Activated naive CD8-positive, alpha-beta T cell (primary cell): ENCODE data around the gene AHRR.
A peak's percentile ranks its signal among the peaks of the same experiment; 100 is the strongest.

ENCODE experiments used
- H3K27ac Mint-ChIP-seq: one replicate; pipeline ENCODE4 v1.8.0; 2021; ENCODE audit warnings: mixed read lengths
- H3K27me3 Mint-ChIP-seq: one replicate; pipeline ENCODE4 v1.8.0; 2021; ENCODE audit warnings: mixed read lengths
- H3K36me3 Mint-ChIP-seq: one replicate; pipeline ENCODE4 v1.8.0; 2021; ENCODE audit warnings: mixed read lengths
- H3K4me1 Mint-ChIP-seq: one replicate; pipeline ENCODE4 v1.8.0; 2021; ENCODE audit warnings: low read depth, mixed read lengths
- H3K4me3 Mint-ChIP-seq: one replicate; pipeline ENCODE4 v1.8.0; 2021; ENCODE audit warnings: mild to moderate bottlenecking, mixed read lengths
- H3K9me3 Mint-ChIP-seq: one replicate; pipeline ENCODE4 v1.8.0; 2021; ENCODE audit warnings: low read depth, mixed read lengths

Gene AHRR

DNA sequence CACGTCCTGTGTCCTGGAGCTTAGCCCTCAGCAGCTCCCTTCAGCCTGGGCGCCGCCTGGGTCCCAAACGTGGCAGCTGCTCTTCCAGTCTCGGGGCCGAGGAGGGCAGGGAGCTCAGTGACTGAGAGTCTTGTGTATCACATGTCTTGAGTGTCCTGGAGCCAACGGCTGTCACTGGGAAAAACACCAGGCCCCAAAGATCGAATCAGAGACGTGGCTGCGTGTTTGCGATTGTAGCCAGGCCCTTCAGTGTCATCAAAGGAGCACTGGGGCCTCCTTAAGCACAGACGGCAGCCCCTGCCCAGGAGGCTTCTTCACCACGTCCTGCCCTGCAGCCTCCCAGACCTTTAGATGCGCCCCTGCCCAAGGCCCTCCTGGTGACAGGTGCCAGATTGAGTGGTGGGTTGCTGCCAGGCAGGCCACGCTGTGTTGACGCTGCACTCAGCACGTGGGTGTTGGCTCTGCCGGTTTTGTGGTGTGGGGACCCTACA lies 115.8 kb downstream of the AHRR start:
- H3K27me3 Mint-ChIP-seq = no peaks in the 10 kb centered on the region
- no peaks in the 10 kb centered on the region for H3K9me3 Mint-ChIP-seq
- H3K4me1 Mint-ChIP-seq = peaks cover 10% of the 10 kb centered on the region
- H3K27ac Mint-ChIP-seq = no peak overlapping the region
- H3K4me3 Mint-ChIP-seq = no peak overlapping the region
- H3K36me3 Mint-ChIP-seq = no peaks in the 10 kb centered on the region

DNA sequence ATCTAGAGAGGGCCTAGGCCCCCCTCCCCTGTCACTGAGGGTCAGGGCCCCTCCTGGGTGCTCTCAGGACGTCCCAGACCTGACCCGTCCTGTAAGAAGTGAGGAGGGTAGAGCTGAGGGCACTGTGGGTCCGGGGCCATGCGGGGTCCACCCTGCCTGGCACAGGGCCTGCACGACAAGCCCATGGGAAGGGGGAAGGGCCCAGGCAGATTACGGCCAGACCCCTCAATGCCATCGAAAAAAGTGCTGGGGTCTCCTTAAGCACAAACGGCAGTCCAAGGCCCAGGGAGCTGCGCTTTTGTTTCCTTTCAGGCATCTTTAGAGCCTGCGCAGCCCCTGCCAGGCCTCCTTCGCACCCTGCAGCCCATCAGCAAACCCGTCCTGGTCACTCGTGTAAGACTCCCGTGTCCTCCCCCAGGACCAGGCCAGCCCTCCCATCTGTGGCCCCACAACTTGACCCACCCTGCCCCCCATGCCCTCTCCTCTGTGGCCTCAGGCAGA lies 117.0 kb downstream of the AHRR start:
- peaks cover 12% of the 10 kb centered on the region for H3K4me1 Mint-ChIP-seq
- no peaks in the 10 kb centered on the region for H3K27me3 Mint-ChIP-seq
- no peak overlapping the region for H3K27ac Mint-ChIP-seq
- no peak overlapping the region for H3K4me3 Mint-ChIP-seq
- H3K36me3 Mint-ChIP-seq = no peaks in the 10 kb centered on the region
- no peaks in the 10 kb centered on the region for H3K9me3 Mint-ChIP-seq

DNA sequence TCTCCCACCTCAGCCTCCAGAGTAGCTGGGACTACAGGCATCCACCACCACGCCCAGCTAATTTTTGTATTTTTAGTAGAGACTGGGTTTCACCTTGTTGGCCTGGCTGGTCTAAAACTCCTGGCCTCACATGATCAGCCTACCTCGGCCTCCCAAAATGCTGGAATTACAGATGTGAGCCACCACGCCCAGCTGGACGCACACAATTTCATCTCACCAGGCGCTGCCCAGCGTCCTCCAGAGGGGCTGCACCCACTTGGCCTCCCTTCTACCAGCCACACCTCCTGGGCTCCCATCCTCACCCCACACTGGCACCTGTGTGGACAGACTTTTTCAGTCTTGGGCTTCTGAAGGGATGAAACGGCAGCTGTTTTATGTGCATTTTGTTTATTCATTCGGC lies 117.7 kb downstream of the AHRR start:
- Mint-ChIP-seq H3K27ac (no peak overlapping the region), H3K9me3 (no peaks in the 10 kb centered on the region), H3K27me3 (no peaks in the 10 kb centered on the region), H3K4me3 (no peak overlapping the region), H3K36me3 (no peaks in the 10 kb centered on the region), H3K4me1 (peaks cover 13% of the 10 kb centered on the region)

DNA sequence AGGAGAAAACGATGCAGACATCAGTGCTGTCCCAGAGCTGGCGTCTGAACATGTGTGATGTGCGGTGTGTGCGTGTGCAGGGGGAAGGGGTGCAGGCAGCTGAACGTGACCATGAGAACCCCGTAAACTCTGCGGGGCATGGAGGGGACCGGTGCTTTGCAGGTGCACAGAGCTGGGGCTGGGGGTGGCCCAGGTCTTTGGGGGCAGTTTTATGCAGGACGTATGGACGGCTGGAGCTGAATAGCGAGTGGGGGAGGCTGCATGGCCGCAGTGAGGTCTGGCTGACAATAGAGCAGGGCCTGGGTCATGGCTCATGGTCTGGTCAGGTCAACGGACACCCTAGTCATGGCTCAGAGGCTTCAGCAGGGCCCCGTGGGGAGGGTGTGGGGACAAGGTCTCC lies 118.1 kb downstream of the AHRR start:
- Mint-ChIP-seq H3K27me3 (no peaks in the 10 kb centered on the region), H3K9me3 (no peaks in the 10 kb centered on the region), H3K4me1 (peaks cover 17% of the 10 kb centered on the region), H3K36me3 (no peaks in the 10 kb centered on the region), H3K4me3 (no peak overlapping the region), H3K27ac (no peak overlapping the region)

DNA sequence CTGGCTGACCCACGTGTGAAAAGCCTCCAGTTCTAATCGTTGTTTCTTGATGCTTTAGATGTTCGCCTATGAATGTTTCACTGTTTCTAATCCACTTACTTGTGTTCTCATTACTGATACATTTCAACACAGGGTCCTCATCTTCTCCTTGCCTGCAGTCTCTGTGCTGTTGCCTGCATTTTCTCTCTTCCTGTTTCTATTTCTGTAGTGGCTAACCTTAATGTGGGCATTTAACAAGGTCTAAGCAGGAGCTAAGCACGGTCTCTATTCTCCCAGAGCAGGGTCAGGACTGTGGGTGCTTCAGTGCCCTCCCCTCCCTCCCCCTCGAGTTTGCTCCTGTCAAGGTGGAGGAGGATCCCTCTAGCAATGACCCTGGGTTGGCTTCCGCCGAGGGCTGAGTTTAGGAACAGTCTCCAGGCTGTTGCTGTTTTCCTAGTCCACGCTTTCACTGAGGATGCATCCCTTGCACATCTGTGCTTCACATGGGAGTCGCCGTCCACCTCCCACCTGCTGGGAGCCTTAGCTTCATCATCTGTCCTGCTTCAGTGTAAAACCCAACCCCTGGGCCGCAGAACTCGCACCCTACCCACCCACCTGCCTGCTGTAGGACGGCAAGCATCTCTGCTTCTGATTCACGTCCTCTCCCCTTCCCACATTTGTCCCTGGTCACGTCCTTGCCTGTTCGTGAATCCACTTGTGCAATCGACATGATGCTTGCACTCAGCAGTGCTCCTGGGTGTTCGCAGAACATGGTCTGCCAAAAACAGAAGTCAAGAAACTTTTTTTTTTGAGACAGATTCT lies 119.1 kb downstream of the AHRR start:
- peaks cover 22% of the 10 kb centered on the region for H3K4me1 Mint-ChIP-seq
- H3K4me3 Mint-ChIP-seq = peak overlapping the region; percentile 46
- peak overlapping the region; percentile 64 for H3K27ac Mint-ChIP-seq

DNA sequence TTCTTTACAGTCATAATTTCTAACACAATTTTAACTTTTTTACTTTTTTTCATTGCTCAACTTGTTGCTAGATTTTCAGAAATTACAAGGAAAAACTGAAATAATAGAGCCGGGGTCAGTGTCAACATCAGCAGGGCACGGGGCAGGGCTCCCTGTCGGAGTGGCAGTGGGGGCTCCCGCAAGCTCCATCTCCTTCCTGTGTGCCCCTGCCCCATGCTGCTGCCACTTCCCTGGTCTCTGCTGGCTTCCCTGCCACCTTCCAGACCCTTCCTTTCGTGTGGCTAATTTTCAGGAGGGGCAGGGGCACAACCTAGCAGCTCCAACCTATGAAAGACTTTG lies 120.5 kb downstream of the AHRR start:
- peak overlapping the region; percentile 96 for H3K4me3 Mint-ChIP-seq
- H3K4me1 Mint-ChIP-seq = peaks cover 30% of the 10 kb centered on the region
- peak overlapping the region; percentile 97 for H3K27ac Mint-ChIP-seq
- H3K9me3 Mint-ChIP-seq = no peaks in the 10 kb centered on the region
- H3K27me3 Mint-ChIP-seq = no peaks in the 10 kb centered on the region
- peaks cover 7% of the 10 kb centered on the region for H3K36me3 Mint-ChIP-seq

More for the DNA sequence above, 119.1 kb downstream of the AHRR start:
- H3K27me3 Mint-ChIP-seq = no peaks in the 10 kb centered on the region
- H3K36me3 Mint-ChIP-seq = peaks cover 3% of the 10 kb centered on the region
- no peaks in the 10 kb centered on the region for H3K9me3 Mint-ChIP-seq

DNA sequence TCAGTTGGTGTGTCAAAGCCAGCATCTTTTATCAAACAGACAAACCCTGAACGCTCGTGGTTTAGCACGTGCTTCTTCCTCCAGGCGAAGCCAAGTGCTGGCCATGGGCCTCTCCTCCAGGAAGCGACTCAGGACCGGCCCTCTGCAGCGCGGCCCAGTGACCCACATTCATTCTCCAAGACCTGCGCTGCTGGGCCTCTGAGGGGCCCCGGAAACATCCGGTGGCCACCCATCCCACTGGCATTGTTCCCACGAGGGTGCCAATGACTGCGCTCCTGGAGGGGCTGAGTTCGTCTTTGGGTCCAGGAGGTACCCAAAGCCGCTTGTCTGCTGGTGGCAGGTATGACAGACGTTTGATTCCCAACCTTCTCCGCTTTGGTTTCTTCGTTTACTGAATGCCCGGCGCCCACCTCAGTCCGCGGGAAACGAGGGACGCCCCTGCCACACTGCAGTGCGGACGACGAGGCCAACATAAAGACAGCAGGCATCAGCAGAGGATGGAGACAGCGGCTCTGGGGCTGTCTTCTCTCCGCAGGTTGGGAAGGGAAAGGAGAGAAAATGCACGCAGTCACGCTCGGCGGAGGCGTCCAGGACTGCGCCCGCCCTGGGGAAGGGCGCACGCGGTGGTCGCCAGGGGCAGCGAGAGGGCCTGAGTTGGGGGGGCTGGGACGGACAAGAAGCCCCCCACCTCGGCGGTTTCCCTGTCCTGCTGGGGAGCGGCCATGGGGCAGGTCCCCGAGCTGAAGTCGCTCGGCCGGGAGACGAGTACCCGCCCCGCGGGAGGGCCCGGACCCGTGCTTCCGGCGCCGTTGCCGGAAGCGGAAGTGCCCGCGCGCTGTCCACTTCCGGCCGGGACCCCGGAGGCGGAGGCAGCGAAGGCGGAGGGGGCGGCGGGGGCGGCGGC lies 121.1 kb downstream of the AHRR start, which contains the start of gene EXOC3:
TSS of gene EXOC3 (plus strand) at position 842 of the 904 bp plus-strand sequence. CDS start 3,030 bp downstream, outside the sequence.
- Mint-ChIP-seq H3K9me3 (no peaks in the 10 kb centered on the region), H3K4me3 (peak within 1 kb of the TSS; percentile 96), H3K27me3 (no peaks in the 10 kb centered on the region), H3K36me3 (peaks cover 8% of the 10 kb centered on the region), H3K27ac (peak within 1 kb of the TSS; percentile 97), H3K4me1 (peaks cover 34% of the 10 kb centered on the region)

DNA sequence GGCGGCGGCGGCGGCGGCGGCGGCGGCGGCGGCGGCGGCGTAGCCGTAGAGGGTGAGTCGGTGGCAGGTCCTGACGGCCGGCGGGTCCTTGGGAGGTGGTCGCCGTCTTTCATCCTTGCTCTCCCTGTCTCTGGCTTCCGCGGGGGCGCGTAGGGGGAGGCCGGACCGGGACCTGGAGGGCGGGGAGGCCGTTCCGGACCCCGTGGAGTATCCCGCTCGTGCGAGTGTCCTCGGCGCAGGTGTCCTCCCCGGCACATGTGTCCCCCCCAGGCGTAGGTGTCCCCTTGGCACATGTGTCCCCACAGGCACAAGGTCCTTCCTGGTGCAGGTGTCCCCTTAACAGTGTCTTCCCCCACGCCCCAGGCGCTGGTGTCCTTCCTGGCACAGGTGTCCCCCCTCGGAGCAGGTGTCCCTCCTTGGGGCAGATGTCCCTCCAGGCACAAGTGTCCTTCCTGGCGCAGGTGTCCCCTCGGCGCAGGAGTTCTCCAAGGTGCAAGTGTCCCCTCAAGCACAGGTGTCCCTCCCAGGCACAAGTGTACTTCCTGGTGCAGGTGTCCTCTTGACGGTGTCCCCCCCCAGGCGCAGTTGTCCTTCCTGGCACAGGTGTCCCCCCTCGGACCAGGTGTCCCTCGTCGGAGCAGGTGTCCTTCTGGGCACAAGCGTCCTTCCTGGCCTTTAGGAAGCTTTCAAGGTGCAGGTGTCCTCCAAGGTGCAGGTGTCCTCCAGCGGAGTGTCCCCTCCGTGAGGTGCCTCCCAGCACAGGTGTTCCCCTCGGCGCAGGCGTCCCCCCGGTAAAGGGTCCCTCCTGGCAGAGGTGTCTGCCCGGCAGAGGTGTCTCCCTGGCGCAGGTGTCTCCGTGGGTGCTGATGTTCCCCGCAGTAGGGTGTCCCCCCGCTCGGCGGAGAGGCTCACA lies 122.0 kb downstream of the AHRR start:
- Mint-ChIP-seq H3K27ac (peak overlapping the region; percentile 91), H3K4me1 (peaks cover 35% of the 10 kb centered on the region), H3K27me3 (no peaks in the 10 kb centered on the region), H3K9me3 (no peaks in the 10 kb centered on the region), H3K36me3 (peaks cover 11% of the 10 kb centered on the region), H3K4me3 (peak overlapping the region; percentile 96)

DNA sequence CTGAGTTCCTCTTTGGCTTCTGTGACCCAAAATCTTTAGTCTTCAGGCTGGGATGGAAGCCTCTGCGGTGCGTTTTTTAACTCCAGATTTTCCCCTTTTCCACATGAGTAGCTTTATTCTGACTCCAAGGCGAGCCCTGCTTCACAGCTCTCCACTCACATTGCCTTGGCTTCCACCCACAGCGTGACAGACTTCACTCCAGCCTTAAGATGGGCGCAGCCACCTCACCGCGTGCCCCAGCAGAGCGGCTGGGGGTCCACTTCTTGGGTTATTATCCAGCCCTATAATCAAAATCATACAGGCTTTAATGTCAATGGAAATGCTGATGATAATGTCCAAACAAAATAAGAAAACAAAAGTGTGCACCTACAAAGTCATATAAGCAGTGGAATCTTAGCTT lies 122.7 kb downstream of the AHRR start:
- H3K4me1 Mint-ChIP-seq = peaks cover 37% of the 10 kb centered on the region
- no peaks in the 10 kb centered on the region for H3K9me3 Mint-ChIP-seq
- H3K27ac Mint-ChIP-seq = peak overlapping the region; percentile 91
- H3K36me3 Mint-ChIP-seq = peaks cover 16% of the 10 kb centered on the region
- no peaks in the 10 kb centered on the region for H3K27me3 Mint-ChIP-seq
- peak overlapping the region; percentile 96 for H3K4me3 Mint-ChIP-seq

DNA sequence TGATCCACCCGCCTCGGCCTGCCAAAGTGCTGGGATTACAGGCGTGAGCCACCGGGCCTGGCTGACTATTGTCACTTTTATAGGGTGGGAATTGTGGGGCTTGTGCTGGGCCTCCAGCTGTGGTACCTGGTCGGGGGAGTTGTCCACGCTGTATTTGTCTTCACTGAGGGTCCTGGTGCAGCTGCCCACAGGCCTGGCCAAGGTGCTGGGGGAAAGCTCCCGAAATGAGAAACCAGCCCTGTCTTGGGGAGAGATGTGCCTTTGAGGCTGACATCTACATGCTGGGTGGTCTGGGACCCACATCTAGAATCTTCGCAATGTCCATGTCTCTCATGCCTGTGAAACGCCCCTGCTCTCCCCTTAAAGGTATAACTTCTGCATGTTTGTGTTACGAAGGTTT lies 124.1 kb downstream of the AHRR start:
- Mint-ChIP-seq H3K27me3 (no peaks in the 10 kb centered on the region), H3K4me3 (peak overlapping the region; percentile 32), H3K4me1 (peaks cover 41% of the 10 kb centered on the region), H3K27ac (peak overlapping the region; percentile 41), H3K36me3 (peaks cover 26% of the 10 kb centered on the region), H3K9me3 (no peaks in the 10 kb centered on the region)

DNA sequence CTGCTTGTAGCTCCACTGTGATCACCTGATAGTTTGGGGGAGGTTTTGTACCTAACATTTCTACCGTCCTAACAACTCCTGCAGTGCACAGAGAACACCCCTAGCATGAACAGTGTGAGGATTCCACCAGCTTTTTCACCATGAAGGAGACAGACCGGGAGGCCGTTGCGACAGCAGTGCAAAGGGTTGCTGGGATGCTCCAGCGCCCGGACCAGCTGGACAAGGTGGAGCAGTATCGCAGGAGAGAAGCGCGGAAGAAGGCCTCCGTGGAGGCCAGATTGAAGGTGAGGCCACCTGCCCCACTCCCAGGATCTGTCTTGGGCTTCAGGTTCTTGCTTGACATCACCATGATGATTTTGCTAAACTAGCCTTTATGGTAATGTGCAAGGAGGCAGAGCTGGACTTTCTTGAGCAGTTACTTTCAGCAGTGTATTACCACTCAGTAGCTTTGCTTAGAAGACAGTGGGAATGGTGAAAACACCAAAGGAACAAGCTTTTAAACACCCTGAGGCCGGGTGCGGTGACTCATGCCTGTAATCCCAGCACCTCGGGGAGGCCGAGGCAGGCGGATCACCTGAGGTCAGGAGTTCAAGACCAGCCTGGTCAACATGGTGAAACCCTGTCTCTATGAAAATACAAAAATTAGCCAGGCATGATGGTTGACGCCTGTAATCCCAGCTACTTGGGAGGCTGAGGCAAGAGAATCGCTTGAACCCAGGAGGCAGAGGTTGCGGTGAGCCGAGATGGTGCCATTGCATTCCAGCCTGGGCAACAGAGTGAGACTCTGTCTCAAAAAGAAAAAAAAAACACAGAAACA lies 124.8 kb downstream of the AHRR start:
- Mint-ChIP-seq H3K4me1 (peaks cover 40% of the 10 kb centered on the region), H3K27ac (peak overlapping the region; percentile 61), H3K9me3 (no peaks in the 10 kb centered on the region), H3K36me3 (peaks cover 32% of the 10 kb centered on the region), H3K4me3 (peak overlapping the region; percentile 35), H3K27me3 (no peaks in the 10 kb centered on the region)

DNA sequence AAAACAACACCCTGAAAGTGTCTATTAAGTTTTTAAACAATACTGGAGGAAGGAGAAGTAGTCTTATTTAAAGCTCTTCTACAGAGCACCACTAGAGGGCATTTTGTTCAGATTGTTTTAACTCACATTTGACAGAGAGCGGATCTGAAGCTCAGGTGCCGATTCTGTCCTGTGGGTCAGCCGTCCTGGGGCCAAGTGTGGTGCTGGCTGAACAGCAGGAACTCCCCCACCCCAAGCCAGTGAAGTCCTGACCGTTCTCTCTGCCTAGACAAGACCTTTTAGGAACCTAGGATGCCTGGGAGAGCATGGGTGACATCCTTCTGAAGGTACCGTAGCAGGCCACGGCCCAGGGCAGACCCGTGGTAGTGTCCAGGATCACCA lies 125.4 kb downstream of the AHRR start:
- Mint-ChIP-seq H3K27ac (peak overlapping the region; percentile 61), H3K27me3 (no peaks in the 10 kb centered on the region), H3K4me1 (peaks cover 37% of the 10 kb centered on the region), H3K4me3 (peak overlapping the region; percentile 35), H3K36me3 (peaks cover 37% of the 10 kb centered on the region), H3K9me3 (peaks cover 6% of the 10 kb centered on the region)

DNA sequence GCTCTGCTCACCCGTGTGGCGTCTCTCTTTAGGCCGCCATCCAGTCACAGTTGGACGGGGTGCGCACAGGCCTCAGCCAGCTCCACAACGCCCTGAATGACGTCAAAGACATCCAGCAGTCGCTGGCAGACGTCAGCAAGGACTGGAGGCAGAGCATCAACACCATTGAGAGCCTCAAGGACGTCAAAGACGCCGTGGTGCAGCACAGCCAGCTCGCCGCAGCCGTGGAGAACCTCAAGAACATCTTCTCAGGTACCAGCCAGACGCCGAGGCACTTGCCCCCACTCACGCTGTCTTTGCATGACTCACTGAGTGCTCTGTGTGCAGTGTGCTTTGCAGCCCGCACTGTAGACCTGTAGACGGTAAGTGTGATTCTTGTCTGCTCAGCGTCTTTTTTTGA lies 126.0 kb downstream of the AHRR start:
- Mint-ChIP-seq H3K9me3 (peaks cover 11% of the 10 kb centered on the region), H3K4me1 (peaks cover 39% of the 10 kb centered on the region), H3K36me3 (peaks cover 43% of the 10 kb centered on the region), H3K4me3 (no peak overlapping the region), H3K27ac (peak overlapping the region; percentile 41), H3K27me3 (no peaks in the 10 kb centered on the region)
